GM12878 (cell line): ENCODE measurements around the gene WDR31. TPM values are rescaled to one million over a fixed set of nuclear protein-coding genes. Genes with fewer than 3 reads are reported as not detected.

Source experiments
- ATAC-seq: fragments of 200-7000 bp; cut with Tn5 transposase; 3 replicates; pipeline ENCODE4 v1.9.1; 2020; ENCODE audit warnings: mild to moderate bottlenecking, moderate library complexity
- BruUV-seq: library from RNA; stranded (reverse); fragments of 400-500 nt; replicated peaks from 2 replicates; lab custom pipeline; 2021; lab: Mats Ljungman, UMichigan
- CTCF ChIA-PET: fragments of 300-600 bp; sonication (Branson Sonifier 250); formaldehyde crosslinking; extraction: SDS; loops from one replicate; lab custom pipeline; 2021; ENCODE audit warnings: inconsistent platforms; lab: Yijun Ruan, JAX
- POLR2A ChIA-PET: fragments of 350-600 bp; formaldehyde crosslinking; extraction: SDS; loops from one replicate; lab custom pipeline; 2021; ENCODE audit warnings: inconsistent platforms; lab: Charles Lee
- RAD21 ChIA-PET: fragments of 300-600 bp; sonication (Branson Sonifier 250); formaldehyde crosslinking; loops from one replicate; lab custom pipeline; 2023; ENCODE audit warnings: antibody characterized with exemption; ENCODE audit not compliant: unreplicated experiment; lab: Charles Lee
- SMC1A ChIA-PET: fragments of 300-600 bp; sonication (Branson Sonifier 250); formaldehyde crosslinking; loops from one replicate; lab custom pipeline; 2023; ENCODE audit not compliant: unreplicated experiment, uncharacterized antibody; lab: Charles Lee
- DNase-seq: peaks from one replicate; pipeline ENCODE4 v3.0.0-alpha.2; 2011; ENCODE audit warnings: low read depth, low spot score
- FAIRE-seq: peaks from 3 replicates; lab custom pipeline; 2011; peaks lifted over from hg19 to GRCh38; lab: Jason Lieb, UNC
- H2AFZ ChIP-seq: 2 replicates; pipeline ENCODE4 v1.6.0; 2011; ENCODE audit warnings: low read depth, low read length, control low read depth; ENCODE audit not compliant: control insufficient read depth
- H3K27ac ChIP-seq: 2 replicates; pipeline ENCODE4 v1.5.1; 2011; ENCODE audit warnings: control low read depth; ENCODE audit not compliant: control insufficient read depth, insufficient read depth
- H3K27me3 ChIP-seq, 2 experiments: replicated peaks in 1 of 2; 2 replicates each; pipeline versions ENCODE4 v1.6.0 to v1.6.1; 2011; ENCODE audit warnings: low read length in 1 of 2; ENCODE audit not compliant: control insufficient read depth in 2 of 2, insufficient read depth in 2 of 2
- H3K36me3 ChIP-seq, 2 experiments: 2 replicates each; pipeline ENCODE4 v1.5.1; 2011; ENCODE audit warnings: low read length in 1 of 2; ENCODE audit not compliant: control insufficient read depth in 2 of 2, insufficient read depth in 2 of 2
- H3K4me1 ChIP-seq: 2 replicates; pipeline ENCODE4 v1.6.1; 2011; ENCODE audit warnings: mild to moderate bottlenecking, low read length, moderate library complexity, mixed read lengths; ENCODE audit not compliant: control insufficient read depth, insufficient read depth
- H3K4me2 ChIP-seq: 2 replicates; pipeline ENCODE4 v1.6.0; 2011; ENCODE audit warnings: control low read depth; ENCODE audit not compliant: control insufficient read depth, insufficient read depth
- H3K4me3 ChIP-seq: fragments of 200-600 bp; sonication (generic); 2 replicates; pipeline ENCODE4 v1.5.1; 2016
- H3K79me2 ChIP-seq: 2 replicates; pipeline ENCODE4 v1.6.0; 2011; ENCODE audit warnings: low read length; ENCODE audit not compliant: control insufficient read depth, insufficient read depth
- H3K9ac ChIP-seq: 2 replicates; pipeline ENCODE4 v1.8.0; 2011; ENCODE audit warnings: low read length, control low read depth, mixed read lengths; ENCODE audit not compliant: control insufficient read depth, insufficient read depth
- H3K9me3 ChIP-seq: replicated peaks from 3 replicates; pipeline ENCODE4 v1.5.1; 2011; ENCODE audit warnings: mild to moderate bottlenecking, low read length; ENCODE audit not compliant: control insufficient read depth, insufficient read depth
- H4K20me1 ChIP-seq: 2 replicates; pipeline ENCODE4 v1.6.0; 2011; ENCODE audit not compliant: control insufficient read depth, insufficient read depth
- BRCA1 ChIP-seq: IDR thresholded peaks from 2 replicates; pipeline ENCODE4 v1.6.1; 2011; ENCODE audit warnings: low read depth, low read length, improper control_type of control experiment
- EP300 ChIP-seq, 2 experiments: fragments of 150-350 bp in 1 of 2; IDR thresholded peaks; 2 replicates each; pipeline ENCODE4 v1.6.1; 2011 to 2012; ENCODE audit warnings: low read depth in 2 of 2, low read length in 2 of 2, borderline replicate concordance in 1 of 2, improper control_type of control experiment in 1 of 2, inconsistent platforms in 1 of 2; ENCODE audit not compliant: control insufficient read depth in 1 of 2
- EZH2 ChIP-seq: IDR thresholded peaks from 2 replicates; pipeline ENCODE4 v1.6.1; 2012; ENCODE audit warnings: low read depth, mild to moderate bottlenecking, control low read depth, inconsistent platforms, low read length, borderline replicate concordance; ENCODE audit not compliant: control insufficient read depth
- NFYA ChIP-seq: IDR thresholded peaks from 2 replicates; pipeline ENCODE4 v1.6.1; 2011; ENCODE audit warnings: low read depth, mild to moderate bottlenecking, low read length, improper control_type of control experiment, borderline replicate concordance
- NR2F1 ChIP-seq: fragments of 450-650 bp; conservative IDR thresholded peaks from 2 replicates; pipeline ENCODE4 v1.6.1; 2017; ENCODE audit warnings: mild to moderate bottlenecking
- RB1 ChIP-seq: fragments of 450-650 bp; formaldehyde crosslinking; IDR thresholded peaks from 2 replicates; pipeline ENCODE4 v1.6.1; 2017; ENCODE audit warnings: mild to moderate bottlenecking, borderline replicate concordance
- SIX5 ChIP-seq: IDR thresholded peaks from 2 replicates; pipeline ENCODE4 v1.6.1; 2011; ENCODE audit warnings: mild to moderate bottlenecking, low read depth, low read length, moderate library complexity; ENCODE audit not compliant: severe bottlenecking
- SMC3 ChIP-seq: IDR thresholded peaks from 2 replicates; pipeline ENCODE4 v1.6.1; 2011; ENCODE audit warnings: low read length, improper control_type of control experiment, borderline replicate concordance
- STAT3 ChIP-seq: IDR thresholded peaks from 2 replicates; pipeline ENCODE4 v1.6.1; 2011; ENCODE audit warnings: low read depth, low read length, improper control_type of control experiment
- WGBS: methylation state at CpG from one replicate; pipeline ENCODE4 v1.1.6; 2016; ENCODE audit warnings: low lambda C conversion rate; ENCODE audit not compliant: insufficient replicate concordance, insufficient coverage; ENCODE audit errors: missing lambda C conversion rate; 5-methylcytosine and 5-hydroxymethylcytosine counted together
- in situ Hi-C: fragments of 300-500 bp; cut with MboI; formaldehyde crosslinking; loops from 9 replicates; pipeline ENCODE4 v1.14.3; 2018; ENCODE audit warnings: mixed read lengths
- intact Hi-C: fragments of 100-400 bp; cut with micrococcal nuclease; formaldehyde crosslinking; loops from one replicate; pipeline ENCODE4 v1.14.2; 2022; ENCODE audit not compliant: unreplicated experiment
- polyA plus RNA-seq, 11 experiments: library from polyadenylated mRNA; depleted of rRNA in 4 of 11; unstranded in 6 of 11; stranded (reverse) in 5 of 11; fragments of >200 nt; fragmentation: Nextera tagmentation in 4 of 11; fragmentation: Illumina TruSeq in 1 of 11; extraction: Ambion mirVana in 4 of 11; extraction: Trizol in 1 of 11; gene quantifications; 1 replicate in 1 of 11; 2 replicates in 10 of 11; pipeline versions ENCODE4 v1.2.1 to v1.2.3, GENCODE V29; 2011 to 2016; ENCODE audit warnings: inconsistent platforms in 2 of 11, missing spikeins in 2 of 11, low read depth in 1 of 11
- total RNA-seq, 4 experiments: library from RNA; depleted of rRNA in 3 of 4; stranded (reverse); fragments of >200 nt in 3 of 4; fragmentation: Illumina TruSeq in 1 of 4; extraction: Trizol in 1 of 4; gene quantifications; 2 replicates each; pipeline versions ENCODE4 v1.2.1 to v1.2.3, GENCODE V29; 2013 to 2021
- TF ChIP-seq, protein P1 (sequence below): fragments of 450-650 bp; IDR thresholded peaks from 2 replicates; pipeline ENCODE4 v1.6.1; 2018; ENCODE audit warnings: mild to moderate bottlenecking, low read depth, moderate library complexity; ENCODE audit not compliant: partially characterized antibody
- TF ChIP-seq, protein P2 (sequence below): fragments of 150-350 bp; IDR thresholded peaks from 2 replicates; pipeline ENCODE4 v1.6.1; 2014; ENCODE audit warnings: mild to moderate bottlenecking, low read depth, low read length
- TF ChIP-seq, protein P3 (sequence below): IDR thresholded peaks from 2 replicates; pipeline ENCODE4 v1.6.1; 2011; ENCODE audit warnings: borderline replicate concordance, low read depth, mild to moderate bottlenecking, moderate library complexity, mixed read lengths, low read length; ENCODE audit not compliant: insufficient read depth; ENCODE audit errors: extremely low read length
- TF ChIP-seq, protein P4 (sequence below): IDR thresholded peaks from 2 replicates; pipeline ENCODE4 v1.6.1; 2011; ENCODE audit warnings: low read depth, mild to moderate bottlenecking, low read length, moderate library complexity, borderline replicate concordance; ENCODE audit errors: extremely low read depth

WDR31 gene
- total and polyA plus RNA-seq, 10 of the 15 experiments (the other 5 are each of a cell fraction or from before 2014, with no cell fraction given): 0.26 to 1.7 (median 0.79) TPM

DNA sequence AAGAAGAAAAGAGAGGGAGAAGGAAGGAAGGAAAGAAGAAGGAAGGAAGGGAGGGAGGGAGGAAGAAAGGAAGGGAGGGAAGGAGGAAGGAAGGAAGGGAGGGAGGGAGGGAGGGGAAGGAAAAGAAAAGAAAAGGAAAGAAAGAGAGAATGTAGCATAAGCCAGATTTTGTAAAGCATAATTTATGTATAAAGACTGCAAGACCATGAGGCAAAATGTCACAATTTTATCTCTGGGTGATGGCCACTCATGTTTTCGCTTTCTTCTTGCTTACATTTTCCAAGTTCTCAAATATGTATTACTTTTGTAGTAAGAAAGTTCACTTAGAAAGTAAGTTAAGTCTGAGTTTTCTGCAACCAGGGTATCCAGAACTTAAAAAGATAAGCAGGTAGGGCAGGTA, 33.5 kb downstream of the WDR31 start (continued):
- TF ChIP-seq, protein P1, sequence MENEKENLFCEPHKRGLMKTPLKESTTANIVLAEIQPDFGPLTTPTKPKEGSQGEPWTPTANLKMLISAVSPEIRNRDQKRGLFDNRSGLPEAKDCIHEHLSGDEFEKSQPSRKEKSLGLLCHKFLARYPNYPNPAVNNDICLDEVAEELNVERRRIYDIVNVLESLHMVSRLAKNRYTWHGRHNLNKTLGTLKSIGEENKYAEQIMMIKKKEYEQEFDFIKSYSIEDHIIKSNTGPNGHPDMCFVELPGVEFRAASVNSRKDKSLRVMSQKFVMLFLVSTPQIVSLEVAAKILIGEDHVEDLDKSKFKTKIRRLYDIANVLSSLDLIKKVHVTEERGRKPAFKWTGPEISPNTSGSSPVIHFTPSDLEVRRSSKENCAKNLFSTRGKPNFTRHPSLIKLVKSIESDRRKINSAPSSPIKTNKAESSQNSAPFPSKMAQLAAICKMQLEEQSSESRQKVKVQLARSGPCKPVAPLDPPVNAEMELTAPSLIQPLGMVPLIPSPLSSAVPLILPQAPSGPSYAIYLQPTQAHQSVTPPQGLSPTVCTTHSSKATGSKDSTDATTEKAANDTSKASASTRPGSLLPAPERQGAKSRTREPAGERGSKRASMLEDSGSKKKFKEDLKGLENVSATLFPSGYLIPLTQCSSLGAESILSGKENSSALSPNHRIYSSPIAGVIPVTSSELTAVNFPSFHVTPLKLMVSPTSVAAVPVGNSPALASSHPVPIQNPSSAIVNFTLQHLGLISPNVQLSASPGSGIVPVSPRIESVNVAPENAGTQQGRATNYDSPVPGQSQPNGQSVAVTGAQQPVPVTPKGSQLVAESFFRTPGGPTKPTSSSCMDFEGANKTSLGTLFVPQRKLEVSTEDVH: no peak
- TF ChIP-seq BRCA1: no peak
- TF ChIP-seq EZH2: no peak

DNA sequence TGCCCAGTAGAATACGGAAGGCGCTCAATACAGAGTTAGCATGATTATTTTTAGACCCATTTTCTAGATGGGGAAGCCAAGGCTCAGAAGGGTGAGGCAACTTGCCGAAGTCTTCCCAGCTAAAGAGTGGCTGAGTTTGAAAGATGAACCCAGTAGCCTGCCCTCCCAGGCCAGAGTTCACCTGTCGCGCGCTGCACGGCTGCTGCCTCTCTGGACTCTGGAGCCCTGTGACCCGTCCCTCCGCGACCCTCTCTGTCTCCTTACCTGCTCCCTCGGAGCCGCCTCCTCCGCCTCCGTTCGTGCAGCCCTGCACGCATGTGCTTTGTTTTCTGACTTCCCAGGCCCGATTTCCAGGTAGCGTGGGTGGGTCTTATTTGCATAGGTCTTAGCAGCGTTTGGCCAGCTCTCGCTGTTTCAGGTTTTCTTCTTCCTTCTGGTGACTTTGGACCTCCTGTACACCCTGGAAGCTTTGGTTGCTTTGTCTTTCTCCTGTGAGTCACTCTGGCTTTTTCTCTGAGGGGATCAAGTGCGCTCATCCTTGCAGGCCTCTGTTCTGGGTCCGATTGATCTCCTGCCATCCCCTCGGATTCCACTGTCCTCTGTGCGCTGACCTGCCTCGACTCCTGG, 37.2 kb downstream of the WDR31 start, which contains the start of gene RNF183:
Gene RNF183, minus strand, starts transcription at position 585 of the 627 bp plus-strand sequence. CDS start 5,192 bp downstream, outside the sequence.
- no peak within 1 kb of the TSS for H3K27ac ChIP-seq
- no peaks in the 10 kb centered on the region for H3K9me3 ChIP-seq
- no peak within 1 kb of the TSS for H2AFZ ChIP-seq
- no peaks in the 10 kb centered on the region; a peak in 1 of 4 replicates for H3K27me3 ChIP-seq
- intact Hi-C loops: no loop called here
- POLR2A ChIA-PET: no interaction called here
- H3K36me3 ChIP-seq: no peaks in the 10 kb centered on the region
- CTCF ChIA-PET: no interaction called here
- BruUV-seq: no TSS peak
- ATAC-seq (no peak), FAIRE-seq (no peak), DNase-seq (no peak)
- no peaks in the 10 kb centered on the region for H3K79me2 ChIP-seq
- in situ Hi-C loops: no loop called here
- no peak within 1 kb of the TSS for H3K4me2 ChIP-seq
- no peak within 1 kb of the TSS for H3K9ac ChIP-seq
- H4K20me1 ChIP-seq: no peaks in the 10 kb centered on the region
- RAD21 ChIA-PET: no interaction called here
- no peak within 1 kb of the TSS for H3K4me3 ChIP-seq
- SMC1A ChIA-PET: no interaction called here
- H3K4me1 ChIP-seq: no peaks in the 10 kb centered on the region
- 53% methylated on average over 25 of the region's 25 CpGs for WGBS
- TF ChIP-seq, protein P2, sequence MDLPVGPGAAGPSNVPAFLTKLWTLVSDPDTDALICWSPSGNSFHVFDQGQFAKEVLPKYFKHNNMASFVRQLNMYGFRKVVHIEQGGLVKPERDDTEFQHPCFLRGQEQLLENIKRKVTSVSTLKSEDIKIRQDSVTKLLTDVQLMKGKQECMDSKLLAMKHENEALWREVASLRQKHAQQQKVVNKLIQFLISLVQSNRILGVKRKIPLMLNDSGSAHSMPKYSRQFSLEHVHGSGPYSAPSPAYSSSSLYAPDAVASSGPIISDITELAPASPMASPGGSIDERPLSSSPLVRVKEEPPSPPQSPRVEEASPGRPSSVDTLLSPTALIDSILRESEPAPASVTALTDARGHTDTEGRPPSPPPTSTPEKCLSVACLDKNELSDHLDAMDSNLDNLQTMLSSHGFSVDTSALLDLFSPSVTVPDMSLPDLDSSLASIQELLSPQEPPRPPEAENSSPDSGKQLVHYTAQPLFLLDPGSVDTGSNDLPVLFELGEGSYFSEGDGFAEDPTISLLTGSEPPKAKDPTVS: no peak
- TF ChIP-seq SIX5 (no peak), NR2F1 (no peak), SMC3 (no peak), NFYA (no peak), EZH2 (no peak), RB1 (no peak), EP300 (IDR thresholded peaks at IDR 0.05; ENCODE audit: borderline replicate concordance in 1 of 2, control insufficient read depth in 1 of 2, low read depth in 2 of 2, low read length in 2 of 2) (no peak), STAT3 (no peak)
- TF ChIP-seq, protein P3, sequence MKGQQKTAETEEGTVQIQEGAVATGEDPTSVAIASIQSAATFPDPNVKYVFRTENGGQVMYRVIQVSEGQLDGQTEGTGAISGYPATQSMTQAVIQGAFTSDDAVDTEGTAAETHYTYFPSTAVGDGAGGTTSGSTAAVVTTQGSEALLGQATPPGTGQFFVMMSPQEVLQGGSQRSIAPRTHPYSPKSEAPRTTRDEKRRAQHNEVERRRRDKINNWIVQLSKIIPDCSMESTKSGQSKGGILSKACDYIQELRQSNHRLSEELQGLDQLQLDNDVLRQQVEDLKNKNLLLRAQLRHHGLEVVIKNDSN: no peak
- TF ChIP-seq, protein P4, sequence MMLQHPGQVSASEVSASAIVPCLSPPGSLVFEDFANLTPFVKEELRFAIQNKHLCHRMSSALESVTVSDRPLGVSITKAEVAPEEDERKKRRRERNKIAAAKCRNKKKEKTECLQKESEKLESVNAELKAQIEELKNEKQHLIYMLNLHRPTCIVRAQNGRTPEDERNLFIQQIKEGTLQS: no peak
